CD4-positive, alpha-beta T cell treated with Interleukin-1 beta for 1 hour (primary cell): ENCODE measurements around the gene TMEM238L.

ENCODE experiments used
- DNase-seq, 2 donors: peaks; one replicate each; pipeline ENCODE4 v3.0.0-alpha.2; 2020 to 2022

TMEM238L gene

DNA sequence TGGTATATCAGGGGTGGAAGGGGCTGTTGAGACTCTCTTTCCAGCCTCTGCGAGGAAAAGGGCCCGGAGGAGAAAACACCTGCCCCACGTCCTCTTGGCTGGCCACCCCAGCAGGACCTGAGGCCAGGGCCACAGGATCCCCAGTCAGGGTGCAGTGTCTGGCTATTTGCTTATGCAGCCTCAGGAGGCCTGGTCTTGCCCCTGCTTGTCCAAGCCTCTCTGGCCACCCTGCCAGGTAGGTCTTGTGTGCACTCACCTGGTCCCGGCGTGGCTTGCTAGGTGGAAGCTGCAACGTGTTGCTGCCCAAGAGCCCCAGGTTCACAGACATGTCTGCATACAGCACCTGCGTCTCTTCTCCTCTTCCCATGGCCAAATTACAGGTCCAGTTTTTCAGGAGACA, 549 bp downstream of the TMEM238L start:
- DNase-seq = no peak

- DNase-seq = no peak
These were observed 1.2 kb downstream of the TMEM238L start for GRCh38 chr17:10802496-10803284.

DNA sequence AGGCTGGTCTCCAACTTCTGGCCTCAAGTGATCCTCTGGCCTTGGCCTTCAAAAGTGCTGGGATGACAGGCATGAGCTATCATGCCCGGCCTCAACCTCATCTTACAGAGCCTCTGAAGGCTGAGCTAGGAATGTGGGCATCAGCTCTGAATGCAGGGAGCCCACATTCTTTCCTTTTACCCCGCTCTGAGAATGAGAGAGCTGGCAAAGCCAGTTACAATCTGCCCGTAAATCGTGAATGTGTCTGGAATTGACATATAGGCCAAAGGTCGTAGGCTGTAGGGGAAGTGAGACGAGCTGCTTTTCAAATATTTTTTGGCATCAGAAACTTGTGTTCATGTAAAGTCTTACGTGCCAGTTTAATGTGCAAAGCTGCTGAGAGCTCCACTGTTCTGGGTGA, 4.5 kb downstream of the TMEM238L start:
- DNase-seq = no peak

DNA sequence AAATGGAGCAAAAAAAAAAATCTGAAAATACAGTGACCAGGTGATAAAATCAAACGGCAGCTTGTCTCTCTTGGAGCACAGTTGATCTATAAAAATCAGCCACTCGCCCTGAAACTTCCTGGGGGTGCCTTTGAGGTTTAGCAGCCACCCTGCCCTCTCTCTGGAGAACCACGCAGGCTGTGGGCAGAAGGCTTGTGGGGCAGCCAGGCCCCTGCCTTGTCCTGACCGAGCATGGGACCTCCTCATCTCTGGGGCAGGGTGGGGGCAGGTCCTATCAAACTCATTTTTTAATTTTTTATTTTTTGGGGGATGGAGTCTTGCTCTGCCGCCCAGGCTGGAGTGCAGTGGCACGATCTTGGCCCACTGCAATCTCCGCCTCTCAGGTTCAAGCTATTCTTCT, 5.0 kb downstream of the TMEM238L start:
- no peak for DNase-seq

- no peak for DNase-seq
These were observed 5.6 kb downstream of the TMEM238L start for GRCh38 chr17:10798332-10798749.

GRCh38 chr17:10797476-10798328, 6.2 kb downstream of the TMEM238L start:
- no peak for DNase-seq

DNA sequence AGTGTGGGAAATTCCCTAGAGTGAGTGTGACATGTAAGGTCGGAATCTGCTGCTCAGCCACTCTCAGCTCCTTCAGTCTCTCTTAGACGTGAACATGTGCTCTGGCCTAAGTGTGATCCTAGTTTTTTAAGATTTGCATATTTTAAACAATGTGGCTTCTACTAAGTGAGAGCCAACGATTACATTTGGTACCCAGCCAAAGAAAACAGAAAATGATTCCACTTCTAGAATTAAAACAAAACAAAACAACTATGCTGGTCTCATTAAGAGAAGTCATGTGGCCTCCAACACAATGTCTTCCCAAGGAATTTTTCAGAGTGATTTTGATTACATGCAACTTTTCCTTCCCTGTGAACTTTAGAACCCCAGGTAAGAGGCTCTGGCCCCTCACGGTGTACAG, 10.1 kb downstream of the TMEM238L start:
- no peak for DNase-seq

DNA sequence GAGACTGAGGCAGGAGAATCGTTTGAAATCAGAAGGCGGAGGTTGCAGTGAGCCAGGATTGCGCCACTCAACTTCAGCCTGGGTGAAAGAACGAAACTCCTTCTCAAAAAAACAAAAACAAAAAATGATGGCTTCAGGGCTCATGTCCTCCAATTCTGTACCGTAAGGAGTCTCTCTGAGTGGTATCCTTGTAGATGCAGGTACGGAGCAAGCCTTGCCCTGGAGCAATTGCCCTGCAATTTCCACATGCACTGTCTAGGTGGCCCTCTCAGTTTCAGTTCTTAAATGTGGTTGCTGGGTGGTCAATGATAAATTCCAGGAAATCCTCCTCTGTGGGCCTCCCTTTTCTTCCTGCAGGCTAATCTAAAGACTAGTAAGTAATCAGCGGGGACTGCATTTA, 10.6 kb downstream of the TMEM238L start:
- DNase-seq = no peak

DNA sequence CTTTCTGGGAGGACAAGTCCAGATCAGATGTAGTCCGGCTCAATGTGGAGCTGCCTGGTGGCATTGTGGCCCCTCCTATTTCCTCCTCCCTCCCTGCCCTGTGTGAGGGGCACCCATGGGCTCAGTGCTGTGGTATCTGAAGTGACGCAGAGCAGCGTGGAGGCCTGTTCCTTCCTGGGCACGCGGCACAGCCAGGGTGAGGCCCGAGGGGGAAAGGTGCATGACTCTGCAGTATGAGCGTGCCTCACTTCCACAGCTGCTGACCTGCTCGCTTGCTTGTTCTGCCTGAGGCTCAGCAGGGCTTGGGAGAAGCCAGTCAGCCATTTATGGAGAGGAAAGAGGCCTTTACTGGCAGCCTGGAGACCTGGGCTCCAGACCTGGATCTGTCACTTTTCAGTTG, 11.7 kb downstream of the TMEM238L start:
- no peak for DNase-seq

- DNase-seq = no peak
These were observed 13.2 kb downstream of the TMEM238L start for GRCh38 chr17:10790491-10791401.

DNA sequence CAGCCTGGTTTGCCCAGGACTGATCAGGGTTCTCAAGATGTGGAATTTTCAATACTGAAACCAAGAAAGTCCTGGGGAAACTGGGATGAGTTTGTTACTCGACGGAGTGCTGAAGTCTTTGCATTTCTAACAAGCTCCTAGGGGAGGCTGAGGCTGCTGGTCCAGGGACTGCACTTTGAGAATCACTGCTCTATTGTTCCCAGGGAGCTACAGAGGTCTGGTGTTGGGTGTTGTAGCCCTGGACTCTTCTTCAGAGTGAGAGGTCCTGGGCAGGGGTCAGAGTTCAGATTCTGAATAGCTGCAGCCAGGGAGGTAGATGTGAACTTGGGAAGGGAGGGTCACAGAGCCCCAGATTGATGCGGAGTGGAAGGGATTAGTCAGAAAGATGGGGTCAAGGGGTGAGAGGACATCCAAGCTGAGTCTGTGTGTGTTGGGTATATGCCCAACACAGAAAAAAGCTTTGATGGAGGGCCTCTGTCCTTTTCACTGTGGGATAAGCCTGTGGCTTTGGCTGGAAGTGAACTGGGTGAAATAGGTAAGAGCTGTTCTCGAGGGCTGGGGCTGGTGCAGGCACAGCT, 14.1 kb downstream of the TMEM238L start:
- DNase-seq = no peak

DNA sequence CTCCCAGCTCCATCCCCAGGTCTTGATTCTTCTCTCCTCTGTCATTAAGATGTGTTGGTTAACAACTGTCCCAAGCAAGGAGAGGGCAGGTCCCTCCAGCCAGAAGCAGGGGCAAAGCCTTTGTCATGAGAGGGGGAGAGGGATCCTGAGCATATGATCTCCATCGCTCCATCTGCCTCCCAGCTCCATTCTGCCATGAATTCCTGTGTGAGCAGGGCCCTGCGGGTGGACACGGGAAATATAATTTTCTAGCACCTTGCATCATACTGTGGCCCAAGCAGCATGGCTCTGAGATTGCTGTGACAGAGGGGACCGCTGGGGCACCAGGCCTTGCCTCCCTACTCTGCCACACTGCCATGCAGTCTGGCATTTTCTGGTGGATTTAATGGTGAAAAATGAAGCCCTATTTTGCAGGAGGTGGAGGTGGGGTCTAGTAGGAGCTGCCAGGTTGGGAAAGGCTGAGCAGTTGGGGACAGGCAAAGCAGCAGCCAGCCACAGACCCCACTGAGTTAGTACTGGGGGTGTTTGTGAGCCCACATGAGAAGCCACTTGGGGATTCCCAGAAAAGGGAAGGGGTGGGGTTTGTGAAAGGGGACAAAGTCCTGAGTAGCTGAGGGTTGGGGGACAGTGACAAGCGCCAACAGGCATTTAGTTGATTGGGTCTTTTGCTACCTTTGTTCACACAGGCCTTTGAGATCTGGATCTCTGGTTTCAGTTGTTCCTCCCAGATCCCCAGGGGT, 16.4 kb downstream of the TMEM238L start:
- no peak for DNase-seq

DNA sequence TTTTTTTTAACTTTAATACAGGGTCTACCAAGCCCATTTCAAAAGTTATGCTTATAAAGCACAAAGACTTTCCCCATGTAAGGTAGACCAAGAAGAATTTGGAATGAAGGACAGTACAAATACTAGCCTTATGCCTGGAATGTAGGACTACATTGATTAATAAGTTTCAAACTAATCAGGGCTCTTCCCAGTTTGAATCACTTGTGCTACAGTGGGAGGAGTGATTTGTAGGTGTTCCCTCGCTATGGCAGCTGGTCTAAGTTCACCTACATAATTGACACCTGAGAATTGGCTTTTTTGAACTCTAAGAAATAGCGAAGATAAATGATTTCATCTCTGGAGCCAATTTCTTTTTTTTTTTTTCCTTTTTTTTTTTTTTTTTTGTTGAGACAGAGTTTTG, 18.6 kb downstream of the TMEM238L start:
- no peak for DNase-seq

DNA sequence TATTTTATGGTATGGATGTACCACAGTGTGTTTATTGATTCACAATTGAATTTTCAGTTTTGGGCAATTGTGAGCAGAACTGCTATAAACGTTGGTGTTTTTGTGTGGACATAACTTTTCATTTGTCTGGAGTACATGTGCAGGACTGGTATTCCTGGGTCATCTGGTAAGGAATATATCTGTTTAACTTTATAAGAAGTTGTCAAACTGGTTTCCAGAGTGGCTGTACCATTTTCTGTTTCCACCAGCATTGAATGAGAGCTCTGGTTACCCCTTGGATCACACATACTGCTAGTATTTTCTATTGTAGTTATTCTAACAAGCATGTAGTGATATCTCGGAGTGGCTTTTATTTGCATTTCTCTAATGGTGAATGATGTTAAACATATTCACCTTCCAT, 24.3 kb downstream of the TMEM238L start:
- DNase-seq = no peak

GRCh38 chr17:10777890-10778289, 26.0 kb downstream of the TMEM238L start:
- no peak for DNase-seq

DNA sequence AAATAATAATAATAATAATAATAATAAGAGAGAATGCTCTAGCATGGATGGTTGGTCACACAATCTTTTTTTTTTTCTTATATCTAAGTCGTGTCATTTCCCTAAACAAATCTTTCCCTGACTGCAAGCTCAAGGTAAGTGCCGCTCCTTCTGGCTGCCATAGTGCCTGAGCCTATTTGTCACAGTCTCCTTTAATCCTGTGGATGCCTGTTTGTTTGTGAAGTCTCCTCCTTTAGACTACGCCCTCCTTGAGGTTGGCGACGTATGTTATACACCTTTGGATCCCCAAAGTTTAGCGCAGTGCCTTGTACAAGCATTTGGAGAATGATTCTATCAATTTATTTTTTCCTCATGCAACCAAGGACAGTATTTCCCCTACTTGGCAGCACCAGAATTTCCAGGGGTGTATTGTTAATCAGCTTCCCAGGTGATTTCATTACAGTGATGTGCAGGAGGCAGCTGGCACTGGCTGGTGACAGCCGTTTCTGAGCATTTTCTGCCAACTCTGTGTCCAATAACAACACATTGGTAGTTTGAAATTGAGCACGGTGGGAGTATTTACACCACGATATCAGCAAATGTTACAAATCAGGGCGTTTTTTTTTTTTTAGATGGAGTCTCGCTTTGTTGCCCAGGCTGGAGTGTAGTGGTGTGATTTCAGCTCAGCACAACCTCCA, 26.6 kb downstream of the TMEM238L start:
- DNase-seq = no peak

DNA sequence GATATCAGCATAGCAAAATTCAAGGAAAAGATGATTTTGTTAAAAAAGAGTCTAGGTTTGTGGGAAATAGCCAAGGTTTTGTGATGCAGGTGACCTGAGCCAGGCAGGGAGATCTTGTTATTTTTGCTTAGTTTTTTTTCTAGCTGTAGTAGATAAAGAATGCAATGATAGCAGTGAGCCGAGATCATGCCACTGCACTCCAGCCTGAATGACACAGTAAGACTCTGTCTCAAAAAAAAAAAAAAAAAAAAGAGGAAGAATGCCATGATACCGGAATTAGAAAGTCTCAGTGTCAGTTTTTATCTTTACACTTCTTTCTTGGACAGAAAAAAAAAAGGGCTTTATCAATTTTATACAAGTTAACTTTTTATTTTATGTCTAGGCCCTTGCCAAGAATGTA, 27.5 kb downstream of the TMEM238L start:
- DNase-seq = no peak

DNA sequence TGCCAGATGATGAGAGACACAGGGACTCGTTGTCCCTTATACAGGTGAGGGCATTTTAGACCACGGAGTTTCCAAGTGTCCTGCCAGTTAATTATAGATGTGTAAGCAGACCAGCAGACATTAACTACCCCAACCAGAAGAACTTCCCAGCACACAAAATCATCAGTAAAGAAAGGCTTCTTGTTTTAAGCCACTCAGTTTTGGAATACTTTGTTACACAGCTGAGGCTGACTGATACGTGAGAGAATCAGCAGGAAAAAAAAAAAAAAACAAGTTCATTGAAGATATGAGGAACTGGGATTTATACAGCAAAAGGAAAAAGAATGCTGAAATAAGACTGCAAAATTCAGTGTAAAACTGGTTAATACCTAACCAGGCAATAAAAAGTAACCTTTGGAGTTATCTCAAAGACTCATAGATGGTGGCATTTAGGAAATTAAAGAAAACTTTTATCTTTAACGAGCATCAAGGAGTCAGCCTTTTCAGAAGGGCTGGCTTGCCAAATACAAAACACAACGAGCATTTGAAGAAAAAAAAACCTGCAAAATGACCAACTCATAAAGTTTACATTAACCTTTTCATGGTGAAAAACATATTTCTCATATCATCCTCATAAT, 28.1 kb downstream of the TMEM238L start:
- DNase-seq = no peak

DNA sequence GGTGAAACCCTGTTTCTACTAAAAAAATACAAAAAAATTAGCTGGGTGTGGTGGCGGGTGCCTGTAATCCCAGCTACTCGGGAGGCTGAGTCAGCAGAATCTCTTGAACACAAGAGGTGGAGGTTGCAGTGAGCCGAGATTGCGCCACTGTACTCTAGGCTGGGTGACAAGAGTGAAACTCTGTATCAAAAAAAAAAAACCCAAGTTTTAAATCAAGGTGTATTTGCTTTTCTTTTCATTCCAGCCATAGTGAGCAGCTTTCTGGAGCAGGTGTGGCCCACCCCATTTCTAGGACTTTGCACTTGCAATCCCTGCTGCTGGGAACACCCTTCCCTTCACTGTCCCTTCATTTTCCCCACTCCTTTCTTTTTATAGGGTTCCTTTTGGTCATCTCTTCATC, 28.8 kb downstream of the TMEM238L start:
- no peak for DNase-seq

- DNase-seq = no peak
These were observed 30.5 kb downstream of the TMEM238L start for GRCh38 chr17:10773391-10773790.
